ENCODE measurements around the gene ZNF367. TPM values are rescaled to one million over a fixed set of nuclear protein-coding genes. Genes with fewer than 3 reads are reported as not detected.

Gene ZNF367
- total and polyA plus RNA-seq, 2 donors (not counting 3 experiments of a cell fraction or from before 2014, with no cell fraction given) = 1.7 to 10.0 TPM

DNA sequence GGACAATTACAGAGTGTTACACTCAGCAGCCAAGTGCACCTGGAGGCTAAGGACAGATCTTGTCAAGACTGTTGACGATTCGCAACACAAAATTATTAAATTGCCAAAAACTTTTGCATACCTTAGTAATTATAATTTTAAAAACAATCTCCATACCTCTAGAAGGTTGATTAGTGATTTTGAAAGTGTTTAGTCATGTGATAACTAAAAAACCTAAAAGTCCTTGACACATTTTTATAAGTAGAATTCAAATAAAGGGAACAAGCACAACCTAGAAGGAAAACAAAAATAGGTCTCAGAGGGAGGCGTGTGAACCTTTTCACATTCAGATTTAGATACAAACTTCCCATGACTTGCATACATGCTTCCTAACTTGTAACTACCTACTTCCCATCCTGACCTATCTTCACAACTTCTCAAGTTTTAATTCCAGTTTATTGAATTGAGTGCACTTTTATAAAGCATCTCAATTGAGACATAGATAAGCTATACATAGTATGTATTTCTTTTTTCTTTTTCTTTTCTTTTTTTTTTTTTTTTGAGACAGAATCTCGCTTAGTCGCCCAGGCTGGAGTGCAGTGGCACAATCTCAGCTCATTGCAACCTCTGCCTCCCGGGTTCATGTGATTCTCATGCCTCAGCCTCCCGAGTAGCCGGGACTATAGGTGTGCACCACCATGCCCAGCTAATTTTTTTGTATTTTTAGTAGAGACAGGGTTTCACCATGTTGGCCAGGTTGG, 5.8 kb downstream of the ZNF367 start:
- Histone ChIP-seq H3K79me2 (ENCODE audit: control insufficient read depth, insufficient read depth, low read length) (peaks cover 78% of the 10 kb centered on the region), H4K20me1 (replicated peaks; ENCODE audit: control insufficient read depth, extremely low read depth, insufficient read depth, low read length) (no peaks in the 10 kb centered on the region), H3K9ac (replicated peaks; ENCODE audit: extremely low read depth, insufficient read depth, low read length) (no peak overlapping the region), H3K9me1 (replicated peaks; ENCODE audit: control insufficient read depth, extremely low read depth, insufficient read depth, low read length) (no peaks in the 10 kb centered on the region), H3K4me3 (replicated peaks in 1 of 3; ENCODE audit: insufficient read depth in 1 of 3, low read depth in 1 of 3, low read length in 3 of 3) (no peak overlapping the region), H3K4me2 (ENCODE audit: insufficient read depth, low read length) (no peak overlapping the region), H3K9me3 (replicated peaks; ENCODE audit: control insufficient read depth, insufficient read depth, low read length) (no peaks in the 10 kb centered on the region), H3K27me3 (ENCODE audit: control insufficient read depth in 2 of 2, insufficient read depth in 2 of 2, low read length in 2 of 2) (no peaks in the 10 kb centered on the region), H3K36me3 (ENCODE audit: control insufficient read depth in 2 of 2, extremely low read depth in 1 of 2, insufficient read depth in 2 of 2, low read length in 2 of 2) (no peaks in the 10 kb centered on the region), H3K27ac (ENCODE audit: insufficient read depth, low read depth, low read length) (no peak overlapping the region), H3K4me1 (ENCODE audit: control insufficient read depth, extremely low read depth, insufficient read depth, low read length) (peaks cover 7% of the 10 kb centered on the region), H2AFZ (ENCODE audit: low read depth, low read length) (no peak overlapping the region)
- no peak for DNase-seq (ENCODE audit: low read depth, low spot score)
- no peak for FAIRE-seq
- ChIA-PET CTCF (no interaction called here), POLR2A (no interaction called here)
- TF ChIP-seq POLR2A (IDR thresholded peaks at IDR 0.05; ENCODE audit: low read depth, low read length) (no peak), JUN (IDR thresholded peaks at IDR 0.05; ENCODE audit: borderline replicate concordance, insufficient read depth, insufficient read length, low read depth) (no peak), GATA2 (IDR thresholded peaks at IDR 0.05; ENCODE audit: insufficient read depth, insufficient read length, low read depth, low read length) (no peak), POLR2AphosphoS5 (IDR thresholded peaks at IDR 0.05; ENCODE audit: insufficient read depth, low read depth, low read length) (no peak), EZH2 (IDR thresholded peaks at IDR 0.05; ENCODE audit: borderline replicate concordance, low read depth, low read length, severe bottlenecking) (no peak), MYC (IDR thresholded peaks at IDR 0.05; ENCODE audit: low read depth, low read length) (no peak), FOS (IDR thresholded peaks at IDR 0.05; ENCODE audit: borderline replicate concordance, insufficient read depth, low read length) (no peak)
- TF ChIP-seq, protein P1, sequence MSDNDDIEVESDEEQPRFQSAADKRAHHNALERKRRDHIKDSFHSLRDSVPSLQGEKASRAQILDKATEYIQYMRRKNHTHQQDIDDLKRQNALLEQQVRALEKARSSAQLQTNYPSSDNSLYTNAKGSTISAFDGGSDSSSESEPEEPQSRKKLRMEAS (IDR thresholded peaks at IDR 0.05; ENCODE audit: insufficient read depth, insufficient read length) = no peak
- TF ChIP-seq, protein P2, sequence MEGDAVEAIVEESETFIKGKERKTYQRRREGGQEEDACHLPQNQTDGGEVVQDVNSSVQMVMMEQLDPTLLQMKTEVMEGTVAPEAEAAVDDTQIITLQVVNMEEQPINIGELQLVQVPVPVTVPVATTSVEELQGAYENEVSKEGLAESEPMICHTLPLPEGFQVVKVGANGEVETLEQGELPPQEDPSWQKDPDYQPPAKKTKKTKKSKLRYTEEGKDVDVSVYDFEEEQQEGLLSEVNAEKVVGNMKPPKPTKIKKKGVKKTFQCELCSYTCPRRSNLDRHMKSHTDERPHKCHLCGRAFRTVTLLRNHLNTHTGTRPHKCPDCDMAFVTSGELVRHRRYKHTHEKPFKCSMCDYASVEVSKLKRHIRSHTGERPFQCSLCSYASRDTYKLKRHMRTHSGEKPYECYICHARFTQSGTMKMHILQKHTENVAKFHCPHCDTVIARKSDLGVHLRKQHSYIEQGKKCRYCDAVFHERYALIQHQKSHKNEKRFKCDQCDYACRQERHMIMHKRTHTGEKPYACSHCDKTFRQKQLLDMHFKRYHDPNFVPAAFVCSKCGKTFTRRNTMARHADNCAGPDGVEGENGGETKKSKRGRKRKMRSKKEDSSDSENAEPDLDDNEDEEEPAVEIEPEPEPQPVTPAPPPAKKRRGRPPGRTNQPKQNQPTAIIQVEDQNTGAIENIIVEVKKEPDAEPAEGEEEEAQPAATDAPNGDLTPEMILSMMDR (IDR thresholded peaks at IDR 0.05; ENCODE audit: extremely low read depth in 1 of 2, insufficient read depth in 1 of 2, low read depth in 1 of 2, low read length in 2 of 2) = no peak
- dilution Hi-C loops (cut with MboI; ENCODE audit: extremely low pct_ligation_motif_present, low sequenced_read_pairs) = no loop called here
- no TSS peak for BruUV-seq (replicated peaks)
- intact Hi-C loops (cut with micrococcal nuclease) = loop anchor here (10.0 kb wide), 1 partner anchor 1002 kb away; the partner anchor contains the start of gene TDRD7

Measured in endothelial cell of umbilical vein (primary cell).